ENCODE results near the gene EEPD1.

- TF ChIP-seq YY1 (IDR thresholded peaks at IDR 0.05; ENCODE audit: insufficient read depth, insufficient read length) (no peak), SUZ12 (IDR thresholded peaks at IDR 0.05; ENCODE audit: extremely low read depth, insufficient read depth, insufficient read length) (no peak)
Measured at GRCh38 chr7:36204929-36205635, 52.0 kb downstream of the EEPD1 start.
